UCSD-AML1 (cell line): Measurements from ENCODE around the gene PGLYRP3.
A peak's percentile ranks its signal among the peaks of the same experiment; 100 is the strongest.

Source experiments
- DNase-seq: peaks from one replicate; lab custom pipeline; 2025; ENCODE audit not compliant: unreplicated experiment; lab: John Stamatoyannopoulos, UW

The PGLYRP3 gene, protein sequence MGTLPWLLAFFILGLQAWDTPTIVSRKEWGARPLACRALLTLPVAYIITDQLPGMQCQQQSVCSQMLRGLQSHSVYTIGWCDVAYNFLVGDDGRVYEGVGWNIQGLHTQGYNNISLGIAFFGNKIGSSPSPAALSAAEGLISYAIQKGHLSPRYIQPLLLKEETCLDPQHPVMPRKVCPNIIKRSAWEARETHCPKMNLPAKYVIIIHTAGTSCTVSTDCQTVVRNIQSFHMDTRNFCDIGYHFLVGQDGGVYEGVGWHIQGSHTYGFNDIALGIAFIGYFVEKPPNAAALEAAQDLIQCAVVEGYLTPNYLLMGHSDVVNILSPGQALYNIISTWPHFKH

DNA sequence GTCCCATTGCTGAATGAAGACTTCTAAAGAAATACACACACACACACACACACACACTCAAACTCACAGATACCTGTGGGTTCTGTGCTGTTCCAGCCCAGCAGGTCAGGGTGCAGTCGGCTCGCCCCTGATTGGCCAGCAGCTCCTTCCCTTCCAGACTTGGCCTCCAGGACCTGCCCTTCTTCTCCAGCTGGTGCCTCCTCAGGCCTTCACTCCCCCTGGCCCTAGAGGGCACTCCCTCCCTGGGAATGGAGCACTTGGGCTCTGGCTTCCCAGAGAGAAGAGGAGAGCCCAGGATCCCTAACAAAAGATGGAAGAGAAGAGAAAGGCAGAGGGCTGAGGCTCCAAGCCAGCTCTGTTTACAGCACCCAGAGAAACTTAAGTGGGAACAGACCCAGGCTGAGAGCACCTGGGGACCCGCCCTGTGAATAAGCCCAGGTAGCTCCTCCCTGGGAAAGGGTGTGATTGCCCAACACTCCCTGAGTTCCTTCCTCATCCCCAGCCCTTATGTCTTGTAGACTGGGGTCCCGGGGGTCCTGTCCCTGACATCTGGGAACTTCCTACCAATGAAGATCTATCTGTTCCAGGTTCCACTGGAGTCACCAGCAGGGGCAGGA lies at the start of gene PGLYRP3:
Gene PGLYRP3, minus strand, starts transcription at position 383 of the 617 bp plus-strand sequence. CDS start 2,287 bp downstream, outside the sequence.
- no peak for DNase-seq

DNA sequence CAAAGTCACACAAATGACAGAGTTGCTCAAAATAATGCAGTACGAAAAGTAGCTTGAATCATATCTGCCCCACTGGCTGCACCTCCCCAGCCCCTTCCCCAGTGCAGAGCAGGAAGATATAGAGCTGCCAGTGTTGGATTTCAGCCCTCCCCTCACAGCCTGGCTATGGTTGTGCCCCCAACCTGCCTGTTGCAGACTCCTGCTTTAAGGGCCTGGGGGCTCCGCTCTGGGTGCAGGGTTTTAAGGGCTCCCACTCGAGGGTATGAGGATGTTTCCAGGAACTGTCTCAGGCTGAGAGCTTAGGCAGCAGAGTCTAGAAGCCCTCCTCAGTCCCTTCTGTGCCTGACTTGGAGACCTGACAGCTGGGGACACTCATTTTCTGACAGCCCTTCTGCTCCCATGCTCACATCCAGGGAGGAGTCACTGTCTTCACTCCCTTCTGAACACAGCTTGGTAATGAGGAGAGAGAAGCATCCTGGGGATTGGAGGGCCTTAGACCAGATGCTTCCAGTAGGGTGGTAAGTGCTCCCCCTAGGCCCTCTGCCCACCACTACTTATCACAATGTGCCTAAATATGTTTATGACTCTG lies 49.5 kb upstream of the PGLYRP3 start:
- no peak for DNase-seq

GRCh38 chr1:153361480-153362109 lies 48.8 kb upstream of the PGLYRP3 start:
- no peak for DNase-seq

GRCh38 chr1:153360592-153361479 lies 48.1 kb upstream of the PGLYRP3 start:
- DNase-seq, result no peak

DNA sequence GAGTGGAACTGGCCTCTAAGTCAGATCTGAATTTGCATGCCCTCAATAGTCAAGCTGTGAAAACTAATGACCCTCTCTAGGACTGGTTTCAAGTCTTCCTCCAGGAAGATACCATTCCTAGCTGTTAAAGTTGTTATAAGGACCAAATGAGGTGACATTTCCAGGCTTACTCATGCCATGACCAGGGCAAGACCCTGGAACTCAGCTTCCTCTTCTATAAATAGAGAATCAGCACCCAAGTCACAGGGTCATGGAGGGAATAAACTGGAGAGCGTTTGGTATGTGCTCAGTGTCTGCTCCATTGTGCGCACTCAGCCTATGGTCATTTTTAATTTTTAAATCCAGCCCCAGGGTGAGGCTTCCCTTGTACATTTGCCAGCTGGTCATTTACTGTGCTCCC lies 47.4 kb upstream of the PGLYRP3 start:
- no peak for DNase-seq

GRCh38 chr1:153359241-153359640 lies 46.5 kb upstream of the PGLYRP3 start:
- DNase-seq, result no peak

DNA sequence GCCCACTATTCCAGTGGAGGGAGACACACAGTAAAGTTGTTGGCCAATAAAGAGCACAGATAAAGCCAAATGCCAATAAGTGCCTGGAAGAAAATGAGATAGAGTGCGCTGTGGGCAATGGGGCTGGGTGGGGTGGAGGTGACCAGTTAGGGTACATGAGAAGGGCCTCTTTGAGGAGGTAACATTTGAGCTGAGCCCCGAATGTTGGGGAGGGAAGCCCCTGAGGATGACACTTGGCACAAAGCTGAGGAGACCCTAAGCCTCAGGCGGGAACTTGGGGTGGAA lies 45.9 kb upstream of the PGLYRP3 start:
- DNase-seq, result no peak

- DNase-seq, result no peak
Observed at GRCh38 chr1:153357853-153358690, 45.3 kb upstream of the PGLYRP3 start, which contains the start of gene S100A9. Gene S100A9, plus strand, starts transcription at chr1:153357854. Its CDS starts 430 bp downstream, at chr1:153358284.

DNA sequence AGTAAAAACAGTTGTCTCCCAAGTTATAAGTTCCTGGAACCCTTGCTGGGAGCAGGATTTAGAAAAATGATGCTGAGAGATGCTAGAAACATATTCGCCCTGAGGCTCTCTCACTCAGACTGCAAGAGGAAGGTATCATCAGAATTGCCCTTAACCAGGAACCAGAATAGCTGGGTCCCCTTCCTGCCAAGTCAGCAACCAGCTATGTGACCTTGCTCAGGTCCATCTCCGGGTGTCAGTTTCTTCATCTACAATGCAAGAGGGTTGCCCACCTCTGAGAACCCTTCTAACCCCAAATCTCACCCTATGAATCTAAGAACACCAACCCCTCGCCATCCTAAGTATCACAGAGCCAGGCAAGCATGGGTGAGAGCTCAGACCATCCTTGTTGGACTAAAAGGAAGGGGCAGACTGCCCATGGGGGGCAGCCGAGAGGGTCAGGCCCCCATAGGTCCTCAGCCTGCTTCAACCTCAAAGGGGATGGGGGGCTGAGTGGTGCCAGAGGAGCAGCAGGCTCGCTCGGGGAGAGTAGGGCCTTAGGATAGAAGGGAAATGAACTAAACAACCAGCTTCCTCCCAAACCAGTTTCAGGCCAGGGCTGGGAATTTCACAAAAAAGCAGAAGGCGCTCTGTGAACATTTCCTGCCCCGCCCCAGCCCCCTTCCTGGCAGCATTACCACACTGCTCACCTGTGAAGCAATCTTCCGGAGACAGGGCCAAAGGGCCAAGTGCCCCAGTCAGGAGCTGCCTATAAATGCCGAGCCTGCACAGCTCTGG lies 44.5 kb upstream of the PGLYRP3 start:
- peak; percentile 64 for DNase-seq

DNA sequence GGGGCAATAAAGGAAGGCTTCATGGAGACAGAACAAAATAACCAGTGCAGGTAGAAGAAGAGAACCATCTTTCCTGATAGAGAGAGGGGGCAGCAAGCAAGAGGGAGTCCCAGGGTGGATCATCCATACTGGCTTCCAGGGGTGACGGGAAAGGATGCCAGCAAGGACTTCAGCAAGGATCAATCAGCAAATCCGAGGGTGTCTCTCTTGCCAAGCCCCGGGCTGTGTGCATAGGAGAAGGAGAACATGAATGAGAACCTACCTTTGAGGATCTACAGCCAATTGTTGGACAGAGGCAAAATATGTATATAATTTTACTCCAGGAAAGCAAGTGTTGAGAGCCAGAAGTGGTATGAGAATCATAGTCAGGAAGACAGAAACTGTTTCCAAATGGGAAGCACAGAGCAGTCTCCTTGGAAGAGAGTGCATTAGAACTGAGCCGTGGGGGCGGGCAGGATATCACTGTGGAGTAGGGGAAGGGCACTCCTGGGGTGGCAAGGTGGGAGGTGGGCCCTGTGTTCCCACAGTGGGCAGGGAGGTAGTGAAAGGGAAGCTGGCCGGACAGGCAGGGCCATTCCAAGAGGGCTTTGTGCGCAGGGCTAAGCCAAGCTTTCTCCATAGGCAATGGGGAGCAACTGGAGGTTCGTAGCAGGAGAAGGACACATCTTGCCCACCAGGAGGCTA lies 43.8 kb upstream of the PGLYRP3 start:
- no peak for DNase-seq

- peak; percentile 77 for DNase-seq
Observed at GRCh38 chr1:153355445-153356071, 42.8 kb upstream of the PGLYRP3 start.

GRCh38 chr1:153354515-153355193 lies 41.9 kb upstream of the PGLYRP3 start:
- no peak for DNase-seq

- no peak for DNase-seq
Observed at GRCh38 chr1:153353226-153353947, 40.6 kb upstream of the PGLYRP3 start.

DNA sequence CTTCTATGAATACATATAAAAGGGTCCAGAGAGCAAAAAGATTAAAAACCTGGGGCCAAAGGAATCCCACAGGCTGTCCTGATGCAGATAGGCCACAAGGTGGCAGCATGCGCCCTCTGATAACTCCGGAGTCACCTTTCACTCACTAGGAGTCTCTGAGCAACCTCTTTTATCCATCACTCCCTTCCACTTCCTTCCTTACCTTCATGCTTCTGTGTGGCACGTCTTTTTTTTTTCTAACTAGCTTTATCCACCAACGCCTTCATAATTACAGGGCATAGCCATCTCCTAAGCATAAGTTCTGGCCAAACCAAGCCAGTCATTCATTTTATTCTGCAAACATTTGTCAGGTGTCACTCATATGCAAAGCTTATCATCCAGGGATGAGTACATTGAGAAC lies 39.8 kb upstream of the PGLYRP3 start:
- DNase-seq, result peak; percentile 51

- DNase-seq, result no peak
Observed at GRCh38 chr1:153350321-153350957, 37.7 kb upstream of the PGLYRP3 start.
